WTC11 (cell line): Measurements from ENCODE around the gene FCN3.

Experiments used
- ESRRA ChIP-seq: sonication (generic); formaldehyde crosslinking; IDR thresholded peaks from 2 replicates; pipeline ENCODE4 v1.8.1; 2022; ENCODE audit warnings: mild to moderate bottlenecking, missing genetic modification reagents, borderline replicate concordance
- IRF2 ChIP-seq: sonication (generic); formaldehyde crosslinking; IDR thresholded peaks from 2 replicates; pipeline ENCODE4 v1.8.0; 2022; ENCODE audit warnings: low read depth, missing genetic modification reagents, borderline replicate concordance
- JUN ChIP-seq: sonication (generic); formaldehyde crosslinking; IDR thresholded peaks from 2 replicates; pipeline ENCODE4 v1.8.0; 2023; ENCODE audit warnings: mild to moderate bottlenecking, missing genetic modification reagents
- NFYB ChIP-seq: sonication (generic); formaldehyde crosslinking; conservative IDR thresholded peaks from 2 replicates; pipeline ENCODE4 v1.8.0; 2022; ENCODE audit warnings: low read depth, missing genetic modification reagents
- NR1H2 ChIP-seq: sonication (generic); formaldehyde crosslinking; IDR thresholded peaks from 2 replicates; pipeline ENCODE4 v1.9.0; 2021; ENCODE audit warnings: mild to moderate bottlenecking, moderate library complexity, missing genetic modification reagents
- NR3C1 ChIP-seq: sonication (generic); formaldehyde crosslinking; conservative IDR thresholded peaks from 2 replicates; pipeline ENCODE4 v1.8.1; 2023; ENCODE audit warnings: low read depth, mild to moderate bottlenecking, missing genetic modification reagents
- TEAD4 ChIP-seq: sonication (generic); formaldehyde crosslinking; IDR thresholded peaks from 2 replicates; pipeline ENCODE4 v1.8.0; 2022; ENCODE audit warnings: mild to moderate bottlenecking, missing genetic modification reagents
- ZNF121 ChIP-seq: sonication (generic); formaldehyde crosslinking; IDR thresholded peaks from 2 replicates; pipeline ENCODE4 v1.8.0; 2023; ENCODE audit warnings: missing genetic modification reagents
- ZNF232 ChIP-seq: sonication (generic); formaldehyde crosslinking; IDR thresholded peaks from 2 replicates; pipeline ENCODE4 v1.8.0; 2022; ENCODE audit warnings: mild to moderate bottlenecking, missing genetic modification reagents
- TF ChIP-seq, protein P1 (sequence below): fragments of 200-600 bp; IDR thresholded peaks from 2 replicates; pipeline ENCODE4 v1.8.0; 2022; ENCODE audit warnings: antibody characterized with exemption
- TF ChIP-seq, protein P2 (sequence below): sonication (generic); formaldehyde crosslinking; IDR thresholded peaks from 2 replicates; pipeline ENCODE4 v1.8.1; 2022; ENCODE audit warnings: mild to moderate bottlenecking, moderate library complexity, missing genetic modification reagents
- TF ChIP-seq, protein P3 (sequence below): sonication (generic); formaldehyde crosslinking; IDR thresholded peaks from 2 replicates; pipeline ENCODE4 v1.8.1; 2022; ENCODE audit warnings: low read depth, mild to moderate bottlenecking, moderate library complexity, missing genetic modification reagents, borderline replicate concordance
- TF ChIP-seq, protein P4 (sequence below): fragments of 250-450 bp; sonication (Bioruptor Pico); conservative IDR thresholded peaks from 2 replicates; pipeline ENCODE4 v1.9.0; 2021; ENCODE audit warnings: mild to moderate bottlenecking

DNA sequence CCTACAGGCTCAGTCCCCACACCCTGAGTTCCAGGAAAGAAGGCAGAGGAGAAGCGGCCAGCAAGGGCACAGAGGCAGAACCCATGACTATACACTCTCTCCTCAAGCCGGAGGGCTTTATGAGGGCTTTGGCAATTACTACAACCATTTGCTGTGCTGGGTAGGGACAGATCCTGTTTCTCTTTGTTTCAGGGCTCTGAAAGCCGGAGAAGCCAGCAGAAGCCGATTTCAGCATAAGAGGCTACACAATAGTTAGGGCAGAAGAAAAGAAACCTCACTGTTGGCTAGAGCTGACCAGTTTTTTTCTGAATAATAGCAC lies 31.7 kb upstream of the FCN3 start:
- TF ChIP-seq IRF2 (no peak), ESRRA (CRISPR knock-in tag) (no peak), TEAD4 (no peak), ZNF121 (no peak), NR3C1 (CRISPR knock-in tag) (no peak), ZNF232 (no peak), JUN (CRISPR knock-in tag) (no peak), NFYB (no peak), NR1H2 (CRISPR knock-in tag) (no peak)
- TF ChIP-seq, protein P1, sequence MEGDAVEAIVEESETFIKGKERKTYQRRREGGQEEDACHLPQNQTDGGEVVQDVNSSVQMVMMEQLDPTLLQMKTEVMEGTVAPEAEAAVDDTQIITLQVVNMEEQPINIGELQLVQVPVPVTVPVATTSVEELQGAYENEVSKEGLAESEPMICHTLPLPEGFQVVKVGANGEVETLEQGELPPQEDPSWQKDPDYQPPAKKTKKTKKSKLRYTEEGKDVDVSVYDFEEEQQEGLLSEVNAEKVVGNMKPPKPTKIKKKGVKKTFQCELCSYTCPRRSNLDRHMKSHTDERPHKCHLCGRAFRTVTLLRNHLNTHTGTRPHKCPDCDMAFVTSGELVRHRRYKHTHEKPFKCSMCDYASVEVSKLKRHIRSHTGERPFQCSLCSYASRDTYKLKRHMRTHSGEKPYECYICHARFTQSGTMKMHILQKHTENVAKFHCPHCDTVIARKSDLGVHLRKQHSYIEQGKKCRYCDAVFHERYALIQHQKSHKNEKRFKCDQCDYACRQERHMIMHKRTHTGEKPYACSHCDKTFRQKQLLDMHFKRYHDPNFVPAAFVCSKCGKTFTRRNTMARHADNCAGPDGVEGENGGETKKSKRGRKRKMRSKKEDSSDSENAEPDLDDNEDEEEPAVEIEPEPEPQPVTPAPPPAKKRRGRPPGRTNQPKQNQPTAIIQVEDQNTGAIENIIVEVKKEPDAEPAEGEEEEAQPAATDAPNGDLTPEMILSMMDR = no peak
- TF ChIP-seq, protein P2, sequence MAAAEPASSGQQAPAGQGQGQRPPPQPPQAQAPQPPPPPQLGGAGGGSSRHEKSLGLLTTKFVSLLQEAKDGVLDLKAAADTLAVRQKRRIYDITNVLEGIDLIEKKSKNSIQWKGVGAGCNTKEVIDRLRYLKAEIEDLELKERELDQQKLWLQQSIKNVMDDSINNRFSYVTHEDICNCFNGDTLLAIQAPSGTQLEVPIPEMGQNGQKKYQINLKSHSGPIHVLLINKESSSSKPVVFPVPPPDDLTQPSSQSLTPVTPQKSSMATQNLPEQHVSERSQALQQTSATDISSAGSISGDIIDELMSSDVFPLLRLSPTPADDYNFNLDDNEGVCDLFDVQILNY (CRISPR knock-in tag) = no peak
- TF ChIP-seq, protein P3, sequence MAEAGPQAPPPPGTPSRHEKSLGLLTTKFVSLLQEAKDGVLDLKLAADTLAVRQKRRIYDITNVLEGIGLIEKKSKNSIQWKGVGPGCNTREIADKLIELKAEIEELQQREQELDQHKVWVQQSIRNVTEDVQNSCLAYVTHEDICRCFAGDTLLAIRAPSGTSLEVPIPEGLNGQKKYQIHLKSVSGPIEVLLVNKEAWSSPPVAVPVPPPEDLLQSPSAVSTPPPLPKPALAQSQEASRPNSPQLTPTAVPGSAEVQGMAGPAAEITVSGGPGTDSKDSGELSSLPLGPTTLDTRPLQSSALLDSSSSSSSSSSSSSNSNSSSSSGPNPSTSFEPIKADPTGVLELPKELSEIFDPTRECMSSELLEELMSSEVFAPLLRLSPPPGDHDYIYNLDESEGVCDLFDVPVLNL = no peak
- TF ChIP-seq, protein P4, sequence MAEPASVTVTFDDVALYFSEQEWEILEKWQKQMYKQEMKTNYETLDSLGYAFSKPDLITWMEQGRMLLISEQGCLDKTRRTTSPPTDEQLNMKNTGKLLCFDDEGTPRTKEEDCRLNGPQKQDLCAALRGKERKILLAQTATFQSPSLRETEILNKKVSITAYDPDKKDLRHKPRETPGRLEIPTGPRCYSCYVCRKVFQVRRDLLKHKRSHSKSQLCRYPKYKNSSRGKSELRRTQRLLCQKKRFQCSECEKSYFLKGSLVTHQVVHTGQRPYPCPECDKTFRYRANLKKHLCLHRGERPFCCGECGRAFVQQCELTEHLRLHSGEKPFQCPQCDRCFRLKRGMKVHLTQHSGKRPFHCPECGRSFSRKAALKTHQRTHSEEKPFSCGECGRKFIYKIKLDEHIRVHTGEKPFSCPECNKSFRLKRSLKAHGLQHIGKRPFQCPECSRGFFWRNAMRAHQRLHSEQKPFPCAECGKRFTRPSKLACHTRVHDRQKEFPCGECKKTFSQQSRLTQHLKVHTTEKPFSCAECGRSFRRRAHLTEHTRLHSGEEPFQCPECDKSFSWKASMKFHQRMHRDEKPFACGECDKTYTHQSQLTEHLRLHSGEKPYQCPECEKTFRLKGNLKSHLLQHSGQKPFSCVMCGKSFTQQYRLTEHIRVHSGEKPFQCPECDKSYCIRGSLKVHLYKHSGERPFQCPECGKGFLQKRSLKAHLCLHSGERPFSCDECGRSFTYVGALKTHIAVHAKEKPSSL (CRISPR knock-in tag) = no peak
